OCI-LY3 (cell line): Measurements from ENCODE around the gene SYT2.

ENCODE experiments used
- CTCF ChIP-seq: fragments of 200-600, 300-600 bp; sonication (generic); IDR thresholded peaks from 2 replicates; pipeline ENCODE4 v1.5.1; 2014; ENCODE audit warnings: antibody characterized with exemption, low read length, low read depth
- EZH2phosphoT487 ChIP-seq: fragments of 200-600 bp; shearing (Covaris generic); IDR thresholded peaks from 2 replicates; pipeline ENCODE4 v1.6.1; 2018; ENCODE audit warnings: antibody characterized with exemption, mixed run types, low read depth

- TF ChIP-seq EZH2phosphoT487 (no peak), CTCF (no peak)
These were observed 30.7 kb downstream of the SYT2 start for GRCh38 chr1:202679406-202680177.
